Spleen (tissue), 11 donors: Measurements from ENCODE around the gene ZDHHC3. TPM values are rescaled to one million over a fixed set of nuclear protein-coding genes. Genes with fewer than 3 reads are reported as not detected.
"Not testable (repeated sequence)": the region's sequence is repeated elsewhere in the genome, so short reads cannot be mapped to it uniquely, and the experiment has no call there.

Experiments
- DNase-seq: peaks from one replicate; pipeline ENCODE4 v3.0.0-alpha.2; 2020
- H3K27ac ChIP-seq, 8 donors: fragments of 200-600 bp; sonication (generic) in 7 of 8; 1 replicate in 4 of 8; 2 replicates in 4 of 8; pipeline versions ENCODE4 v1.5.0 to v1.8.0; 2016 to 2021; ENCODE audit warnings: inconsistent platforms in 4 of 8, mild to moderate bottlenecking in 4 of 8, moderate library complexity in 1 of 8
- H3K27me3 ChIP-seq, 7 donors: fragments of 200-600 bp; sonication (generic) in 6 of 7; replicated peaks in 1 of 7; 1 replicate in 4 of 7; 2 replicates in 3 of 7; pipeline versions ENCODE4 v1.5.0 to v1.8.0; 2016 to 2021; ENCODE audit warnings: inconsistent platforms in 3 of 7, mild to moderate bottlenecking in 1 of 7
- H3K36me3 ChIP-seq, 6 donors: fragments of 200-600 bp; sonication (generic) in 5 of 6; 1 replicate in 4 of 6; 2 replicates in 2 of 6; pipeline versions ENCODE4 v1.5.0 to v1.8.0; 2016 to 2021; ENCODE audit warnings: inconsistent platforms in 2 of 6
- H3K4me1 ChIP-seq, 6 donors: fragments of 200-600 bp; sonication (generic) in 5 of 6; 1 replicate in 3 of 6; 2 replicates in 3 of 6; pipeline versions ENCODE4 v1.5.0 to v1.8.0; 2016 to 2021; ENCODE audit warnings: inconsistent platforms in 3 of 6
- H3K4me3 ChIP-seq, 8 donors: fragments of 200-600 bp; sonication (generic) in 7 of 8; 1 replicate in 4 of 8; 2 replicates in 4 of 8; pipeline versions ENCODE4 v1.5.0 to v1.8.0; 2016 to 2021; ENCODE audit warnings: inconsistent platforms in 4 of 8, mild to moderate bottlenecking in 4 of 8, moderate library complexity in 2 of 8
- H3K9me3 ChIP-seq, 8 donors: fragments of 200-600 bp; sonication (generic) in 7 of 8; 1 replicate in 4 of 8; 2 replicates in 4 of 8; pipeline versions ENCODE4 v1.5.0 to v1.8.0; 2016 to 2021; ENCODE audit warnings: inconsistent platforms in 4 of 8
- CTCF ChIP-seq, 11 experiments: fragments of 200-600 bp in 7 of 11; fragments of 450-650 bp in 4 of 11; sonication (generic) in 4 of 11; IDR thresholded peaks in 8 of 11; conservative IDR thresholded peaks in 3 of 11; 1 replicate in 7 of 11; 2 replicates in 4 of 11; pipeline versions ENCODE4 v1.4.0 to v1.8.0; 2016 to 2021; ENCODE audit warnings: antibody characterized with exemption in 11 of 11, inconsistent platforms in 4 of 11, mild to moderate bottlenecking in 1 of 11
- POLR2A ChIP-seq, 3 donors: fragments of 450-650 bp; IDR thresholded peaks; one replicate each; pipeline ENCODE4 v1.5.1; 2017; ENCODE audit warnings: antibody characterized with exemption in 3 of 3, mild to moderate bottlenecking in 1 of 3
- POLR2AphosphoS5 ChIP-seq, 3 donors: sonication (generic); formaldehyde crosslinking; IDR thresholded peaks; one replicate each; pipeline ENCODE4 v1.5.1; 2017; ENCODE audit warnings: antibody characterized with exemption in 3 of 3
- WGBS, 5 donors: extraction: QIAGEN DNeasy Blood & Tissue Kit in 3 of 5; methylation state at CpG; one replicate each; pipeline versions ENCODE4 v1.1.5 to v1.1.7; 2013 to 2018; 5-methylcytosine and 5-hydroxymethylcytosine counted together
- intact Hi-C: fragments of 100-400 bp; cut with DNase I; formaldehyde crosslinking; loops from one replicate; pipeline ENCODE4 v1.15.0; 2023; ENCODE audit warnings: low total_unique reads
- polyA plus RNA-seq, 3 donors: library from polyadenylated mRNA; stranded (reverse); fragments of 200-250 nt; gene quantifications; one replicate each; pipeline ENCODE4 v1.2.1, GENCODE V29; 2013
- total RNA-seq, 7 donors: library from RNA; depleted of rRNA in 3 of 7; stranded (reverse); fragments of >200 nt in 3 of 7; fragmentation: NEBNext Ultra II Directional in 4 of 7; extraction: Animal tissue kit (Norgen Biotek cat#: 25700) in 4 of 7; gene quantifications; one replicate each; pipeline versions ENCODE4 v1.1.0 to v1.2.1, GENCODE V29; 2016 to 2021
- donor health status: healthy with polysubstance abuse.
- donor health status: DM: no; HTN: no; CAD: no; lungs with moderate emphysema.
- donor health status: DM: no; HTN: no; CAD: no.
- donor health status: Bipolar disorder and iron deficiency.
- donor health status: healthy.
- donor health status: DM: no; HTN: no; CAD: no.
- donor health status: DM: yes; HTN: yes; CAD: no.

Gene ZDHHC3
- total and polyA plus RNA-seq, 10 donors: 15.2 to 79.2 (median 65.5) TPM

GRCh38 chr3:44988073-44988472 lies 12.1 kb upstream of the ZDHHC3 start:
- TF ChIP-seq CTCF (IDR thresholded peaks at IDR 0.05 in 8 of 11, conservative IDR thresholded peaks at IDR 0.05 in 3 of 11) (peak in 7 of 11 experiments; percentile 25 to 46 (median 34)), POLR2AphosphoS5 (IDR thresholded peaks at IDR 0.05) (no peak), POLR2A (IDR thresholded peaks at IDR 0.05) (no peak)
- intact Hi-C loops: no loop called here
- no peaks in the 10 kb centered on the region for H3K9me3 ChIP-seq
- 93 to 98% (median 97%) methylated on average over 2 of the region's 2 CpGs for WGBS, 5 donors
- H3K27me3 ChIP-seq: no peaks in the 10 kb centered on the region
- H3K27ac ChIP-seq: no peak overlapping the region
- H3K4me3 ChIP-seq: no peak overlapping the region
- H3K4me1 ChIP-seq: peaks cover 0 to 47% (median 24%) of the 10 kb centered on the region in 6 donors
- no peak for DNase-seq
- H3K36me3 ChIP-seq: peaks cover 0 to 54% (median 23%) of the 10 kb centered on the region in 6 donors

GRCh38 chr3:44987332-44987731 lies 11.4 kb upstream of the ZDHHC3 start:
- peaks cover 0 to 49% (median 32%) of the 10 kb centered on the region in 6 donors for H3K4me1 ChIP-seq
- intact Hi-C loops: no loop called here
- TF ChIP-seq POLR2AphosphoS5 (IDR thresholded peaks at IDR 0.05) (no peak), POLR2A (IDR thresholded peaks at IDR 0.05) (no peak), CTCF (IDR thresholded peaks at IDR 0.05 in 8 of 11, conservative IDR thresholded peaks at IDR 0.05 in 3 of 11) (no peak)
- no peak overlapping the region for H3K27ac ChIP-seq
- DNase-seq: no peak
- no peak overlapping the region for H3K4me3 ChIP-seq
- H3K9me3 ChIP-seq: no peaks in the 10 kb centered on the region
- H3K36me3 ChIP-seq: peaks cover 0 to 49% (median 23%) of the 10 kb centered on the region in 6 donors
- 91 to 94% (median 92%) methylated on average over 6 of the region's 6 CpGs for WGBS, 5 donors
- H3K27me3 ChIP-seq: no peaks in the 10 kb centered on the region

GRCh38 chr3:44986330-44986729 lies 10.4 kb upstream of the ZDHHC3 start:
- peaks cover 5 to 59% (median 39%) of the 10 kb centered on the region in 6 donors for H3K4me1 ChIP-seq
- DNase-seq, H3K27me3 ChIP-seq, H3K27ac ChIP-seq, intact Hi-C loops, H3K9me3 ChIP-seq, H3K4me3 ChIP-seq: not testable (repeated sequence)
- peaks cover 0 to 39% (median 20%) of the 10 kb centered on the region in 6 donors for H3K36me3 ChIP-seq
- WGBS, 5 donors: 95 to 100% (median 98%) methylated on average over 5 to 14 of the region's 14 CpGs

DNA sequence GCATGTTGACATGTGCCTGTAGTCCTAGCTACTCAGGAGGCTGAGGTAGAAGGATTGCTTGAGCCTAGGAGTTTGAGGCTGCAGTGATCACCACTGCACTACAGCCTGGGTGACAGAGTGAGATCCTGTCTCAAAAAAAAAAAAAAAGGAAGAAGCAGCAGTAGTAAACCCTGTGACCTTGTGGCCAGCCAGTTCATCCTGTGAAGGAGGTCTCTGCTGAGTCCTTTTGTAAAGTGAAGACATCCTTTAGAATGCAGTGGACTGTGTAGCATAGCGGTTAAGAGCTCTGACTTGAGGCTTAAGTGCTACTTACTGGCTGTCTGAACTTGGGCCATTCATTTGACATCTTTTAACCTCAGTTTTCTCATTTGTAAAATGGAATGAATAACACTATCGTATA lies 8.4 kb upstream of the ZDHHC3 start:
- no peak overlapping the region for H3K27ac ChIP-seq
- no peak for DNase-seq
- intact Hi-C loops: no loop called here
- no peak overlapping the region for H3K4me3 ChIP-seq
- WGBS, 5 donors: 75 to 86% (median 78%) methylated on average over 2 of the region's 2 CpGs
- H3K27me3 ChIP-seq: no peaks in the 10 kb centered on the region
- peaks cover 0 to 19% (median 3%) of the 10 kb centered on the region in 6 donors for H3K36me3 ChIP-seq
- peaks cover 13 to 69% (median 51%) of the 10 kb centered on the region in 6 donors for H3K4me1 ChIP-seq
- no peak for TF ChIP-seq POLR2AphosphoS5 (IDR thresholded peaks at IDR 0.05)
- no peak for TF ChIP-seq POLR2A (IDR thresholded peaks at IDR 0.05)
- no peak for TF ChIP-seq CTCF (IDR thresholded peaks at IDR 0.05 in 8 of 11, conservative IDR thresholded peaks at IDR 0.05 in 3 of 11)
- H3K9me3 ChIP-seq: no peaks in the 10 kb centered on the region
